ENCODE results near the gene SLC15A5.

DNA sequence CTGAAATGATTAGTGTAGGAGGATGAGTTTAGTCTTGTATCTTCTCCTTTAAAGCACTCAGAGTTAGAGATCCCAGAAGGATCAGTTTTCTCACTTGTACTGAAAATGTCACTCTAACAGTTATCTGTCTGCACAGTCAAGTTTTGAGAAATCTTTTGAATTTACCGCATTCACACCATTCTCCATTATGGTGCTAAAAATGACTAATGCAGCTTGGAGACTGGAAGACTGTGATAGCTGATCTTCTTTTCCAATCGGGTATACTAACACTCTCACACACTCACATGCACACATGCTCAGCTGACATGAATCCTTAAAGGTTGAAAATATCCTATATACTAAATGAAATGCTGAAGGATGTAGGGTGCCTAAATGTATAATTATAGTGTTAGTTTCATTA, 65.8 kb downstream of the SLC15A5 start:
- TF ChIP-seq, protein P1, sequence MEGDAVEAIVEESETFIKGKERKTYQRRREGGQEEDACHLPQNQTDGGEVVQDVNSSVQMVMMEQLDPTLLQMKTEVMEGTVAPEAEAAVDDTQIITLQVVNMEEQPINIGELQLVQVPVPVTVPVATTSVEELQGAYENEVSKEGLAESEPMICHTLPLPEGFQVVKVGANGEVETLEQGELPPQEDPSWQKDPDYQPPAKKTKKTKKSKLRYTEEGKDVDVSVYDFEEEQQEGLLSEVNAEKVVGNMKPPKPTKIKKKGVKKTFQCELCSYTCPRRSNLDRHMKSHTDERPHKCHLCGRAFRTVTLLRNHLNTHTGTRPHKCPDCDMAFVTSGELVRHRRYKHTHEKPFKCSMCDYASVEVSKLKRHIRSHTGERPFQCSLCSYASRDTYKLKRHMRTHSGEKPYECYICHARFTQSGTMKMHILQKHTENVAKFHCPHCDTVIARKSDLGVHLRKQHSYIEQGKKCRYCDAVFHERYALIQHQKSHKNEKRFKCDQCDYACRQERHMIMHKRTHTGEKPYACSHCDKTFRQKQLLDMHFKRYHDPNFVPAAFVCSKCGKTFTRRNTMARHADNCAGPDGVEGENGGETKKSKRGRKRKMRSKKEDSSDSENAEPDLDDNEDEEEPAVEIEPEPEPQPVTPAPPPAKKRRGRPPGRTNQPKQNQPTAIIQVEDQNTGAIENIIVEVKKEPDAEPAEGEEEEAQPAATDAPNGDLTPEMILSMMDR (IDR thresholded peaks at IDR 0.05; ENCODE audit: insufficient read depth, low read length, poor library complexity, severe bottlenecking): no peak
- no peak for TF ChIP-seq EZH2phosphoT487 (conservative IDR thresholded peaks at IDR 0.05; ENCODE audit: low read length)
